Brain microvascular endothelial cell (primary cell): Measurements from ENCODE around the gene TMEM14C.

Source experiments
- DNase-seq: peaks from one replicate; pipeline ENCODE4 v3.0.0-alpha.2; 2020
- H3K27ac ChIP-seq: fragments of 250-450 bp; sonication (Bioruptor Pico); 2 replicates; pipeline ENCODE4 v1.5.1; 2020; ENCODE audit warnings: mild to moderate bottlenecking, moderate library complexity
- H3K27me3 ChIP-seq: fragments of 250-450 bp; sonication (Bioruptor Pico); replicated peaks from 2 replicates; pipeline ENCODE4 v1.5.1; 2020; ENCODE audit warnings: mild to moderate bottlenecking
- H3K36me3 ChIP-seq: fragments of 250-450 bp; sonication (Bioruptor Pico); replicated peaks from 2 replicates; pipeline ENCODE4 v1.5.1; 2020; ENCODE audit warnings: mild to moderate bottlenecking
- H3K4me3 ChIP-seq: 2 replicates; pipeline ENCODE4 v1.5.1; 2011; ENCODE audit warnings: low read depth, mild to moderate bottlenecking, control low read depth, low read length, moderate library complexity
- in situ Hi-C: cut with HindIII; loops from 2 replicates; pipeline ENCODE4 v1.10.0; 2017; ENCODE audit warnings: low sequenced_read_pairs, low pct_ligation_motif_present
- TF ChIP-seq, protein P1 (sequence below): IDR thresholded peaks from 2 replicates; pipeline ENCODE4 v1.5.1; 2011; ENCODE audit warnings: low read depth, mild to moderate bottlenecking, moderate library complexity, low read length, control low read depth, inconsistent platforms; ENCODE audit errors: missing control alignments

Gene TMEM14C

DNA sequence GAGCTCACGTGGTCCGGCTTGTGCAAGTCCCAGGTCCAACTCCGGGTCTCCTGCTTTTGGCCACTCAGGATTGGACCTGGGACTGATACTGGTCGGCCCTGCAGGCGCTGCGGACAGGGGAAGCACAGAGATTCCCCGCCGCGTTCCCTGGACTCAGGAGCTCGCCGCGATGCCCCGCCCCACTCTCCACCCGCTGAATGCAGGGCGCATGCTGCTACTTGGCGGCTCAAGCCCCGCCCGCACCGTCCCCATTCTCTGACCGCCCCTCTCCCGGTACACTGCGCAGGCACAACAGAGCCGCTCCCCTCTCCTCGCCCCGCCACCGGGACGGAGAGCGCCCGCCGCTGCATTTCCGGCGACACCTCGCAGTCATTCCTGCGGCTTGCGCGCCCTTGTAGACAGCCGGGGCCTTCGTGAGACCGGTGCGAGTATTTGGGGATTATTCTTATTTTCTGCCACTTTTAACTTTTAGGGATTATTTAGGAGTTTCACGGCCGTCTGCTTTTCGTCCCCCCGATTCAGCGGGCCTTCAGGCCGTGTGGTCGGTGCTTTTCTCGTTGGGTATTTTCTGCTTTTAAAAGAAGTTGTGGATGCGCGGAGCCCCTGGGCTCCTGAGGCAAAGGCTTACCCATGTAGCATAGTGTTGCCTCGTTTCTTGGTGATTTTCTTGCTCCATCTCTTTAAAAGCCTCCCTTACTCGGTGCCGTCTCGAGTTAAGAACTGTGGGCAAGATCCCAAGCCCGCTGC is at the start of gene TMEM14C:
TMEM14C (plus strand) TSS at position 251 of the 747 bp plus-strand sequence. CDS start 1,544 bp downstream, outside the sequence.
- H3K27ac ChIP-seq, result peak within 1 kb of the TSS; percentile 75
- TF ChIP-seq, protein P1, sequence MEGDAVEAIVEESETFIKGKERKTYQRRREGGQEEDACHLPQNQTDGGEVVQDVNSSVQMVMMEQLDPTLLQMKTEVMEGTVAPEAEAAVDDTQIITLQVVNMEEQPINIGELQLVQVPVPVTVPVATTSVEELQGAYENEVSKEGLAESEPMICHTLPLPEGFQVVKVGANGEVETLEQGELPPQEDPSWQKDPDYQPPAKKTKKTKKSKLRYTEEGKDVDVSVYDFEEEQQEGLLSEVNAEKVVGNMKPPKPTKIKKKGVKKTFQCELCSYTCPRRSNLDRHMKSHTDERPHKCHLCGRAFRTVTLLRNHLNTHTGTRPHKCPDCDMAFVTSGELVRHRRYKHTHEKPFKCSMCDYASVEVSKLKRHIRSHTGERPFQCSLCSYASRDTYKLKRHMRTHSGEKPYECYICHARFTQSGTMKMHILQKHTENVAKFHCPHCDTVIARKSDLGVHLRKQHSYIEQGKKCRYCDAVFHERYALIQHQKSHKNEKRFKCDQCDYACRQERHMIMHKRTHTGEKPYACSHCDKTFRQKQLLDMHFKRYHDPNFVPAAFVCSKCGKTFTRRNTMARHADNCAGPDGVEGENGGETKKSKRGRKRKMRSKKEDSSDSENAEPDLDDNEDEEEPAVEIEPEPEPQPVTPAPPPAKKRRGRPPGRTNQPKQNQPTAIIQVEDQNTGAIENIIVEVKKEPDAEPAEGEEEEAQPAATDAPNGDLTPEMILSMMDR, result no peak
- no peaks in the 10 kb centered on the region for H3K27me3 ChIP-seq
- in situ Hi-C loops, result no loop called here
- peaks cover 15% of the 10 kb centered on the region for H3K36me3 ChIP-seq
- peak within 1 kb of the TSS; percentile 76 for H3K4me3 ChIP-seq
- peak; percentile 98 for DNase-seq

DNA sequence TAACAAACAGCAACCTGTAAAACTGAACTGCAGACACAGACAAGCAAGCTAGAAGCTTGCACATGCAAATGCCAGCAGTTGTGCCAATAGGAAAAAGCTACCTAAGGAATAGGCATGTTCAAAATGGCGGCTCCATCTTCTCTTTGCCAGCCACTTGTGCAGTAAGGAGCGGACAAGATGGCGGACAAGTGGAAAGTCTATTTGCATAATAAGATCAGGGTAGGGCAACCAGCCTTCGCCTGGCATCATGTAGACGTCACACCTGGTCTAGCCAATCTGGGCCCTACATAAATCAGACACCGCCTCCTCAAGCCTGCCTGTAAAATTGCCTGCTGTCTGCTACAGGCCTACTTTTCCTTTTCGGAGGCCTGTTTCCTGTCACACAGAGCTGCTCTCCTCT is 46.5 kb upstream of the TMEM14C start:
- H3K36me3 ChIP-seq, result no peaks in the 10 kb centered on the region
- H3K4me3 ChIP-seq, result no peak overlapping the region
- in situ Hi-C loops, result no loop called here
- DNase-seq, result no peak
- H3K27me3 ChIP-seq, result no peaks in the 10 kb centered on the region
- no peak overlapping the region for H3K27ac ChIP-seq
- TF ChIP-seq, protein P1, result no peak

DNA sequence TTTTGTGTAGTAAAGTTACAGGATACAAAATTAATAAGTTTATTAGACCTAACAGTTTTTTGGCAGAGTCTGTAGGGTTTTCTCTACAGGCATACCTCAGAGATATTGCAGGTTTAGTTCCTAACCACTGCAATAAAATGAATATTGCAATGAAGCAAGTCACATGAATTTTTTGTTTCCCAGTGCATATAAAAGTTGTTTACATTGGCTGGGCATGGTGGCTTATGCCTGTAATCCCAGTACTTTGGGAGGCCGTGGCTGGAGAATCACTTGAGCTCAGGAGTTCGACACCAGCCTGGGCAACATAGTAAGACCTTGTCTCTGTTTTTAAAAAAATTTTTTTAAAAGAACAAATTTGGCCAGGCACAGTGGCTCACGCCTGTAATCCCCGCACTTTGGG is 44.4 kb upstream of the TMEM14C start:
- in situ Hi-C loops, result no loop called here
- no peak overlapping the region for H3K27ac ChIP-seq
- no peak for DNase-seq
- no peaks in the 10 kb centered on the region for H3K27me3 ChIP-seq
- H3K36me3 ChIP-seq, result no peaks in the 10 kb centered on the region
- TF ChIP-seq, protein P1, result no peak
- no peak overlapping the region for H3K4me3 ChIP-seq

DNA sequence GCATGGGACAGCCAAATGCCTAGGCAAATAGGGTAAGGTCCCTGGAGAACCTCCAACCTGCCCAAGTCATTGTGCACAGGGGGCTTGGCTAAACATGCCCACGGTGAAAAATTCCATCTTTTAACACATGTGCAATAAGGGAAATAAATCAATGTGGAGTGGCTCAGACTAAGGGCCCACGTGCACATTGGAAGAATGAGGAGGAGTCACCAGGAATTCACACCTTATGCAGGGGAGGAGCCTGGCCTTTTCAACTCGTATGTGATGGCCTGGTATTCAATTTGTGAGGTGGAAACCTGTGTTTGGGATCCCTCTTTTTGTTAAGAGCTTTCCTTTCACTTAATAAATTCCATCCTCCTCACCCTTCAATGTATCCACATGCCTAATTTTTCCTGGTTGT is 41.1 kb upstream of the TMEM14C start:
- TF ChIP-seq, protein P1, result no peak
- H3K36me3 ChIP-seq, result no peaks in the 10 kb centered on the region
- no peak overlapping the region for H3K4me3 ChIP-seq
- no peak overlapping the region for H3K27ac ChIP-seq
- H3K27me3 ChIP-seq, result no peaks in the 10 kb centered on the region
- in situ Hi-C loops, result no loop called here
- no peak for DNase-seq

DNA sequence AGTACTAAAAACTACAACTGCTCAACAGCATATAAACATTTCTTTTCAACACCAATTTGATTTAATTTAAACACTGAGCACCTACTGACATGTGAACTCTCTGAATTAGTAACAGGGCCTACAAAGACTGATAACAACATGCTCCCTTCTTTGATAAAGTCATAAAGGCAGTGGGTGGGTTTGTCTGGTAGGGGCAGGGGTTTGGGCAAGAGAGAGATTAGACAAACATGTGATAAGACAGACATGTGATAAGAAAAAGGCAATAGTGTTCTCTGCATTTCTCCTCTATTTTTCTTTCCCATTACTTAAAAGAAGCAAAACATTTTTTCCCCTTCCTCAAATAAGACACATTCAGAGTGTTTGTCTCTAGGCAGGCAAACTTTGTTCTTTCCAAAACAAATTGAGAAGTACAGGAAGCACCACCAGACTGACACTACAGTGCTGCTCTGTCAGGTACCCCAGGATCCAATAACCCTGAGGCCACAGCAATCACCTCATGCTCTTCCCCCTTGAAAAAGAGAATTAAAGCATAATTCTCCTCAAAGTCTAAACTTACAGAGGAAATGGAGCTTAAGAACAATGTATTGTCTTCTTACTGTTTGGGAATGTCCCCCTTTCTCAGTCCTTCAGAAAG is 40.4 kb upstream of the TMEM14C start:
- no peak for DNase-seq
- in situ Hi-C loops, result no loop called here
- Histone ChIP-seq H3K36me3 (no peaks in the 10 kb centered on the region), H3K4me3 (no peak overlapping the region), H3K27ac (no peak overlapping the region), H3K27me3 (no peaks in the 10 kb centered on the region)
- TF ChIP-seq, protein P1, result no peak
